ENCODE results near the gene CCNY.

The CCNY gene

GRCh38 chr10:35447693-35448407 lies 111.5 kb downstream of the CCNY start:
- DNase-seq (ENCODE audit: low read depth, low spot score): peak; percentile 72
- TF ChIP-seq CTCF (IDR thresholded peaks at IDR 0.05; ENCODE audit: low read depth, low read length): no peak
- H3K4me3 ChIP-seq (ENCODE audit: low read depth, low read length): no peak overlapping the region
- in situ Hi-C loops (cut with HindIII; ENCODE audit: low sequenced_read_pairs): no loop called here

- no peak for TF ChIP-seq CTCF (IDR thresholded peaks at IDR 0.05; ENCODE audit: low read depth, low read length)
- no peak for DNase-seq (ENCODE audit: low read depth, low spot score)
- no peak overlapping the region for H3K4me3 ChIP-seq (ENCODE audit: low read depth, low read length)
- in situ Hi-C loops (cut with HindIII; ENCODE audit: low sequenced_read_pairs): no loop called here
These were observed 112.7 kb downstream of the CCNY start for GRCh38 chr10:35448687-35449662.

GRCh38 chr10:35449944-35450343 lies 113.6 kb downstream of the CCNY start:
- H3K4me3 ChIP-seq (ENCODE audit: low read depth, low read length): no peak overlapping the region
- no peak for DNase-seq (ENCODE audit: low read depth, low spot score)
- in situ Hi-C loops (cut with HindIII; ENCODE audit: low sequenced_read_pairs): no loop called here
- TF ChIP-seq CTCF (IDR thresholded peaks at IDR 0.05; ENCODE audit: low read depth, low read length): no peak

- in situ Hi-C loops (cut with HindIII; ENCODE audit: low sequenced_read_pairs): no loop called here
- DNase-seq (ENCODE audit: low read depth, low spot score): no peak
- no peak overlapping the region for H3K4me3 ChIP-seq (ENCODE audit: low read depth, low read length)
- no peak for TF ChIP-seq CTCF (IDR thresholded peaks at IDR 0.05; ENCODE audit: low read depth, low read length)
These were observed 115.1 kb downstream of the CCNY start for GRCh38 chr10:35451151-35452016.

- DNase-seq (ENCODE audit: low read depth, low spot score): no peak
- in situ Hi-C loops (cut with HindIII; ENCODE audit: low sequenced_read_pairs): no loop called here
These were observed 115.9 kb downstream of the CCNY start for GRCh38 chr10:35452171-35452570.

More at GRCh38 chr10:35452171-35452570, 115.9 kb downstream of the CCNY start:
- TF ChIP-seq CTCF (IDR thresholded peaks at IDR 0.05; ENCODE audit: low read depth, low read length): no peak
- H3K4me3 ChIP-seq (ENCODE audit: low read depth, low read length): no peak overlapping the region

All from astrocyte of the spinal cord (primary cell).